A673 (cell line): ENCODE data around the gene ZNF446. TPM values are rescaled to one million over a fixed set of nuclear protein-coding genes. Genes with fewer than 3 reads are reported as not detected.
A peak's percentile ranks its signal among the peaks of the same experiment; 100 is the strongest.

ENCODE experiments used
- BruUV-seq: library from RNA; stranded (reverse); fragments of 400-500 nt; replicated peaks from 2 replicates; lab custom pipeline; 2021; lab: Mats Ljungman, UMichigan
- CTCF ChIA-PET: fragments of 300-600 bp; sonication (Branson Sonifier 250); formaldehyde crosslinking; loops from one replicate; lab custom pipeline; 2022; ENCODE audit warnings: antibody characterized with exemption; lab: Charles Lee
- POLR2A ChIA-PET: fragments of 300-600 bp; sonication (Branson Sonifier 250); formaldehyde crosslinking; loops from one replicate; lab custom pipeline; 2022; ENCODE audit warnings: antibody characterized with exemption; ENCODE audit not compliant: low non-redundant PET; lab: Charles Lee
- DNase-seq: peaks from one replicate; pipeline ENCODE4 v3.0.0-alpha.2; 2015; ENCODE audit warnings: low spot score
- H3K27ac ChIP-seq: fragments of 200-600 bp; sonication (generic); 2 replicates; pipeline ENCODE4 v1.5.1; 2016; ENCODE audit warnings: mixed run types, low read depth, mild to moderate bottlenecking, mixed read lengths, antibody characterized with exemption, low read length; ENCODE audit not compliant: poor library complexity, severe bottlenecking
- H3K27me3 ChIP-seq: fragments of 200-600 bp; sonication (generic); replicated peaks from 2 replicates; pipeline ENCODE4 v1.6.1; 2017; ENCODE audit warnings: mixed run types, low read depth, mild to moderate bottlenecking, mixed read lengths, antibody characterized with exemption, low read length; ENCODE audit not compliant: insufficient read depth, poor library complexity
- H3K36me3 ChIP-seq: fragments of 200-600 bp; sonication (generic); 2 replicates; pipeline ENCODE4 v1.6.1; 2016; ENCODE audit warnings: mixed run types, mild to moderate bottlenecking, mixed read lengths, antibody characterized with exemption, low read length; ENCODE audit not compliant: insufficient read depth, poor library complexity, severe bottlenecking
- H3K4me1 ChIP-seq: fragments of 200-600 bp; sonication (generic); 2 replicates; pipeline ENCODE4 v1.6.1; 2017; ENCODE audit warnings: mixed run types, mild to moderate bottlenecking, mixed read lengths, antibody characterized with exemption, low read length; ENCODE audit not compliant: insufficient read depth, poor library complexity, severe bottlenecking
- H3K4me3 ChIP-seq: fragments of 200-600 bp; sonication (generic); 2 replicates; pipeline ENCODE4 v1.5.1; 2016; ENCODE audit warnings: low read depth, mixed run types, mild to moderate bottlenecking, mixed read lengths, low read length; ENCODE audit not compliant: poor library complexity, severe bottlenecking
- H3K9me3 ChIP-seq: fragments of 200-600 bp; sonication (generic); 2 replicates; pipeline ENCODE4 v1.6.1; 2016; ENCODE audit warnings: mixed run types, low read depth, mild to moderate bottlenecking, mixed read lengths, antibody characterized with exemption, low read length; ENCODE audit not compliant: poor library complexity, severe bottlenecking
- CTCF ChIP-seq: fragments of 300-800, 200-600 bp; sonication (generic); conservative IDR thresholded peaks from 2 replicates; pipeline ENCODE4 v1.5.1; 2017; ENCODE audit warnings: low read depth, mild to moderate bottlenecking, antibody characterized with exemption, low read length, moderate library complexity, mixed read lengths
- EZH2 ChIP-seq: fragments of 200-600 bp; sonication (generic); IDR thresholded peaks from 2 replicates; pipeline ENCODE4 v1.6.1; 2017; ENCODE audit warnings: borderline replicate concordance, low read depth, mild to moderate bottlenecking, mixed read lengths, antibody characterized with exemption, low read length; ENCODE audit not compliant: poor library complexity, severe bottlenecking
- intact Hi-C: fragments of 100-400 bp; cut with micrococcal nuclease; formaldehyde crosslinking; loops from one replicate; pipeline ENCODE4 v1.10.0; 2022; ENCODE audit not compliant: unreplicated experiment
- total RNA-seq: library from RNA; stranded (reverse); gene quantifications from 2 replicates; pipeline ENCODE4 v1.2.3, GENCODE V29; 2021

Gene ZNF446
- total RNA-seq, 1 experiment from 2014 or later, result 7.7 TPM

GRCh38 chr19:58471736-58472135 is 4.4 kb upstream of the ZNF446 start:
- POLR2A ChIA-PET, result no interaction called here
- no TSS peak for BruUV-seq
- intact Hi-C loops, result no loop called here
- DNase-seq, result no peak
- H3K4me3 ChIP-seq, result no peak overlapping the region
- H3K9me3 ChIP-seq, result no peaks in the 10 kb centered on the region
- no peak overlapping the region for H3K27ac ChIP-seq
- H3K4me1 ChIP-seq, result peaks cover 4% of the 10 kb centered on the region
- H3K27me3 ChIP-seq, result no peaks in the 10 kb centered on the region
- no peak for TF ChIP-seq EZH2
- no peaks in the 10 kb centered on the region for H3K36me3 ChIP-seq
- CTCF ChIA-PET, result no interaction called here

- Histone ChIP-seq H3K4me3 (no peak overlapping the region), H3K36me3 (no peaks in the 10 kb centered on the region), H3K4me1 (peaks cover 6% of the 10 kb centered on the region), H3K9me3 (no peaks in the 10 kb centered on the region), H3K27ac (no peak overlapping the region), H3K27me3 (no peaks in the 10 kb centered on the region)
- CTCF ChIA-PET, result no interaction called here
- intact Hi-C loops, result no loop called here
- no TSS peak for BruUV-seq
- POLR2A ChIA-PET, result no interaction called here
- TF ChIP-seq EZH2, result no peak
- no peak for TF ChIP-seq CTCF
- no peak for DNase-seq
Observed at GRCh38 chr19:58473775-58474174, 2.4 kb upstream of the ZNF446 start.

GRCh38 chr19:58474291-58474996 is 1.7 kb upstream of the ZNF446 start:
- intact Hi-C loops, result no loop called here
- Histone ChIP-seq H3K36me3 (no peaks in the 10 kb centered on the region), H3K27ac (peak overlapping the region; percentile 84), H3K27me3 (no peaks in the 10 kb centered on the region), H3K9me3 (no peaks in the 10 kb centered on the region), H3K4me3 (no peak overlapping the region), H3K4me1 (peaks cover 6% of the 10 kb centered on the region)
- TF ChIP-seq EZH2 (no peak), CTCF (no peak)
- BruUV-seq, result no TSS peak
- ChIA-PET POLR2A (no interaction called here), CTCF (no interaction called here)
- no peak for DNase-seq
